GM12801 (cell line): Measurements from ENCODE around the gene TRIM29.

Source experiments
- TF ChIP-seq, protein P1 (sequence below): IDR thresholded peaks from one replicate; pipeline ENCODE4 v1.5.1; 2011; ENCODE audit warnings: control low read depth; ENCODE audit not compliant: insufficient read length; ENCODE audit errors: extremely low read depth

Gene TRIM29

DNA sequence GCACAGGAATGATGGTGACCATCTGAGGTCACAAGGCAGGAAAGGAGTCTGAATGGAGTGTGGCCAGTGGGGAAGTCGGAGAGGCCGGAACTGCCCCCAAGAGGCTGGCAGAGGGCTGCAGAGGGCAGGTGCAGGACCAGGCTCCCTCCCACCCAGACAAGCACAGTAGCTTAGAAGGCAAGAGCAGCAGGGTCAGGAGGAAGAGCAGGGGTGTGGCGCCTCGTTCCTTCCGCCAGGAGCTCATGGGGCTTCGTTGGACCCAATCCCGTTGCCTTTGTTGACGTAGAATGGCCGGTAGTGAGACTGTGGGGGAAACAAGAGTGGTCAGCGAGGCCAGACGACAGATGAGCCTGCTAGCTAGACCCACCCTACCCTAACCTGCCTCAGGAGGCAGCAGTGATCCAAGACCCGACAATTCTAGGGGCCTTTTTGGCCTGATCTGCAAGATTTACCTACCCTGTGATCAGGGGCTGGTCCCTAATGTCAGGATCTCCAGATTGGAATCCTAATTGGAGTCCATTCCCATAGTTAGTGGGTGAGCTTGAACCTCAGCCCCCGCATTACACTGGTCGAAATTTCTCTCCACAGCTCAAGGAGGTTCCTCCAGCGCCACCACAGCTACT lies 25.6 kb downstream of the TRIM29 start:
- TF ChIP-seq, protein P1, sequence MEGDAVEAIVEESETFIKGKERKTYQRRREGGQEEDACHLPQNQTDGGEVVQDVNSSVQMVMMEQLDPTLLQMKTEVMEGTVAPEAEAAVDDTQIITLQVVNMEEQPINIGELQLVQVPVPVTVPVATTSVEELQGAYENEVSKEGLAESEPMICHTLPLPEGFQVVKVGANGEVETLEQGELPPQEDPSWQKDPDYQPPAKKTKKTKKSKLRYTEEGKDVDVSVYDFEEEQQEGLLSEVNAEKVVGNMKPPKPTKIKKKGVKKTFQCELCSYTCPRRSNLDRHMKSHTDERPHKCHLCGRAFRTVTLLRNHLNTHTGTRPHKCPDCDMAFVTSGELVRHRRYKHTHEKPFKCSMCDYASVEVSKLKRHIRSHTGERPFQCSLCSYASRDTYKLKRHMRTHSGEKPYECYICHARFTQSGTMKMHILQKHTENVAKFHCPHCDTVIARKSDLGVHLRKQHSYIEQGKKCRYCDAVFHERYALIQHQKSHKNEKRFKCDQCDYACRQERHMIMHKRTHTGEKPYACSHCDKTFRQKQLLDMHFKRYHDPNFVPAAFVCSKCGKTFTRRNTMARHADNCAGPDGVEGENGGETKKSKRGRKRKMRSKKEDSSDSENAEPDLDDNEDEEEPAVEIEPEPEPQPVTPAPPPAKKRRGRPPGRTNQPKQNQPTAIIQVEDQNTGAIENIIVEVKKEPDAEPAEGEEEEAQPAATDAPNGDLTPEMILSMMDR: no peak

DNA sequence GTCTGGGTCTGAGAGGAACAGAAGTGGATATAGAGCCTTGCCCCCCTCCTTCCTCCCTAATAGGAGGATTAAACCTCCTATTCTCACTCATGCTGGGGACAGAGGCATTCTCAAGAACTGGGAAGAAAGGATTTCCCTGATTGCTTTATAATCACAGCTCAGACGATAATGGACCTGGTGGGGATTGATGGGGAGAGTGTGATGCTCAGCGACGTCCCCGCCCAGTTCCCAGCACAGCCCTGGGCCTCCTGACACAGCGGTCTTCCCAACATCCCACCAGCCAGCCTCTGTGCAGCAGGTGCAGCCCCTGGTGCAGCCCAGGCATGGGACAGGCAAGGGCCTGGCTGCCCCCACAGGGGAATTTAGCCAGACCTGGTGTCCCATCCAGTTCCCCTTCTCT lies 28.4 kb downstream of the TRIM29 start:
- TF ChIP-seq, protein P1: no peak

DNA sequence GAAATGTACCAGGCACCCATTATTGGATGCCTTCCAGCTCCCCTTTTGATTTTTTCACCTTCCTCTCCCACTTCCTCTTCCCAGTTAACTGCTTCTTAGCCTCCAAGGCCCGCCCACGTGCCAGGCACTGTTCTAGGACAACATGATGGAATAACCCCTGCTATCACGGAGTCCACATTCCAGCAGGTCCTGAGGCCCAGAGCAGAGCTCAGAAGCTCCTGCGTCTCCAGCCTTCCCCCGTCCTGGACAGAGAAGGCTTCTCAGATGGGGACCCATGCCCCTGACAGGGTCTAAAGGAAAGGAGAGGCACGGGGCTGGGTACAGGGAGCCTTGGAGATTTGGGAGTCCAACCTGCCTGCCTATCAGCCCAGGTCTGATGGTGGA lies 29.1 kb downstream of the TRIM29 start:
- TF ChIP-seq, protein P1: no peak

DNA sequence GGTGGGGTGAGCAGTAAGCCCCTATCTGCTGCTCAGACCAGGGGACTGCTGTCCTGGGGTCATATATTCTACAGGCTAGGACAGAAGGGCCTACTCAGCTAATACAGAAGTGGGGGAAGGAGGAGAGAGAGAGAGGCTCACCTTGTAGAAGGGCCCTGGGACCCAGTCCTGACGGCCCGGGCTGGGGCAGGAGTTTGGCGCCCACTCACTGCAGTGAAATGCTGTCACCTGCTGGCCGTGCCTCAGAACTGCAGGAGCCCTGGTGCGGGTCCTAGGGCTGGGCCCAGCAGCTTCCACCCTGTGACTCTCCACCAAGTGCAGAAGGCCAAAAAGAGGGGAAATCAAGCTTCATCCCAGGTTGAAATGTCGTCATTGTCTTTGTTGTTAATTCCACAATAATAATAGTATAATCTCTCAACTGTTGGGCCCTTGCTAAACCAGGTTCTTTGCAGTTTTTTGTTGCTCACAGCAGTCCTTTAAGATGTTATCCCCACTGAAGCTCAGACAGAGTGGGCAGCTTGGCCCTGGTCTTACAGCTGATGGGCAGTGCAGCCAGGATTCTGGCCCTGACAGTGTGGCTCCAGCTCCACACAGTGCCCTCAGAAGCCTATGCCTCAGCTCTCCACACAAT lies 29.6 kb downstream of the TRIM29 start:
- TF ChIP-seq, protein P1: peak; percentile 45

DNA sequence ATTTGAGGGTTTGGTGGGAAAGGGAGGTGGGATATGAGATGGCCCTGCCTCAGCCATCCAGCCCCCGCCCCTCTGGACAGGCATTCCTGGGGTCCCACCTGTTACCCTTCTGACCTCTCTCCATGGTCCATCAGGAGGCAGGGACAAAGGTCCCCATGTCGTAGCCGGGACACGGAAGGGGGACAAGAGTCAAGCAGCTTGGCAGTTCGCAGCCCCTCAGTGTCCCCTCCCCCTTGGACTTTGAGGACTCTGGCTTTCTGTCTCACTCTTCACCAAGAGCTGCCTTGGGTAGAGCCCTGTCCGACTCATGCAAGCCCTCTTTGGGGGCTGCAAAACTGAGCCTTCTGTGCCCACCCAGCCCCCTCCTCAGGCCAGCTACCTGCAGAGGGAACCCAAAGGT lies 30.2 kb downstream of the TRIM29 start:
- TF ChIP-seq, protein P1: no peak

DNA sequence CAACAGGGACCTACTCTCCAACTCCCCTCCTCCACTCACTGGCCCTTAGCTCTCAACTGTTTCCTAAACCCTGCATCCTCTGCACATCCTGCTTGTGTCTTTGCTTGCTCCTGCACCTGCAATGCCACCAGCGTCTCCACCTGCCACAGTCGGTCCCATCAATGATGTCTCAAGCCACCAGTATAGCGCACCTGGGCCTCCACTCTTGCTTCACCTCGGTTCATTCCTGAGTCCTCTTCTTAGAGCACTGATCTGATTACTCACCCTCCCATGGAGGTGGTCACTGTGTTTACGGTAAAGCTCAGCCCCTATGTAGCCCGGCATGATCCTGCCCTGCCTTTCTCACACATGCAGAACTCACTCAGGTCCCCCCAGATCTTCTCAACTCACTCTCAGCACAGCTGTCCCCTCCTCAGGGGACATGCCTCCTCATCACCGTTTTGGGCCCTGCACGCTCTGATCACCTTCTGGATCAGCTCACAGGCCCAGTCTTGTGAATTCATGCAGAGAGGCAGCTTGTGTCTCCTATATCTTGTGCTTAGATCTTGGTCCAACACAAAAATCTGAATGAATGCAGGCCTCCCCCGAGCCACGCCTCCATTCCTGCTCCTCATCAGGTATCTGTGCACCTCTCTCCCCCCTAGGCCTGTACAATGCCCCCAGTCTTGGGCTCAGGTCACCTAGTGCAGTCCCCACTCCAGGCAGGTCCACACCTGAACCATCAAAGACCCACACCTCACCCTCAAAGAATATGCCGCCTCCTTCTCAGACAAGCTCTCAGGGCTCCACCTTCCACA lies 31.4 kb downstream of the TRIM29 start:
- TF ChIP-seq, protein P1: no peak

DNA sequence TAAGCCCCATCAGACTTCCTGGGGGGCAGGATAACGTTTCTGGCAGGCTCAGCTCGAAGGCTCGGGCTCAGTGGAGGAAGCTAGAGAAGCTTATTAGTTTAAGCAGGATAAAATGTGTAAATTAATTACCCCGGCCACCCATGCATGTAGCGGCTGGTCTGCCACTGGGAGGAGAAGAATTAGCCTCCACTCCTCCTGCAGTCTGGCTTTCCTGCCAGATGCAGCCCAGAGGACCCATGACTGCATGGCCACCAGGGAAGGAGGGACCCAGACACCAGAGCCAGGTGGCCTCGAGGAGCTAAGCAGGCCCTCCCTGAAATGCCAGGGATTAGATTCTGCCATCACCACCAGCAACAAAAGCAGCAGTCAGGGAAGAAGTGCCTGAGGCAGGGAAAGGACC lies 32.3 kb downstream of the TRIM29 start:
- TF ChIP-seq, protein P1: no peak
